Smooth muscle cell (in vitro differentiated cells): ENCODE measurements around the gene SIRPB2. TPM values are rescaled to one million over a fixed set of nuclear protein-coding genes. Genes with fewer than 3 reads are reported as not detected.
A peak's percentile ranks its signal among the peaks of the same experiment; 100 is the strongest.

Experiments
- DNase-seq: peaks from one replicate; lab custom pipeline; 2025; ENCODE audit not compliant: unreplicated experiment; lab: John Stamatoyannopoulos, UW
- H2AFZ ChIP-seq: fragments of 200-600 bp; sonication (generic); 2 replicates; pipeline ENCODE4 v1.6.0; 2016; ENCODE audit warnings: antibody characterized with exemption, low read depth, mild to moderate bottlenecking
- H3F3A ChIP-seq: fragments of 200-600 bp; sonication (generic); 2 replicates; pipeline ENCODE4 v1.6.0; 2017; ENCODE audit warnings: antibody characterized with exemption, low read depth
- H3K27ac ChIP-seq: fragments of 200-600 bp; sonication (generic); 2 replicates; pipeline ENCODE4 v1.5.1; 2016; ENCODE audit warnings: low read depth, mild to moderate bottlenecking
- H3K27me3 ChIP-seq: fragments of 200-600 bp; sonication (generic); 2 replicates; pipeline ENCODE4 v1.6.1; 2016; ENCODE audit warnings: low read depth, mild to moderate bottlenecking
- H3K36me3 ChIP-seq: fragments of 200-600 bp; sonication (generic); 2 replicates; pipeline ENCODE4 v1.5.1; 2016; ENCODE audit warnings: low read depth
- H3K4me1 ChIP-seq: fragments of 200-600 bp; sonication (generic); 2 replicates; pipeline ENCODE4 v1.5.1; 2016; ENCODE audit warnings: low read depth
- H3K4me2 ChIP-seq: fragments of 200-600 bp; sonication (generic); 2 replicates; pipeline ENCODE4 v1.6.0; 2016; ENCODE audit warnings: mild to moderate bottlenecking
- H3K4me3 ChIP-seq: fragments of 200-600 bp; sonication (generic); 2 replicates; pipeline ENCODE4 v1.5.1; 2016; ENCODE audit warnings: mild to moderate bottlenecking
- H3K79me2 ChIP-seq: fragments of 200-600 bp; sonication (generic); 2 replicates; pipeline ENCODE4 v1.6.0; 2016; ENCODE audit warnings: low read depth, mild to moderate bottlenecking
- H3K9ac ChIP-seq: fragments of 200-600 bp; sonication (generic); 2 replicates; pipeline ENCODE4 v1.6.0; 2016; ENCODE audit warnings: low read depth
- H3K9me3 ChIP-seq: fragments of 200-600 bp; sonication (generic); replicated peaks from 2 replicates; pipeline ENCODE4 v1.5.1; 2016; ENCODE audit warnings: low read depth
- H4K20me1 ChIP-seq: fragments of 200-600 bp; sonication (generic); 2 replicates; pipeline ENCODE4 v1.6.0; 2016; ENCODE audit warnings: low read depth
- CTCF ChIP-seq: fragments of 200-600 bp; sonication (generic); IDR thresholded peaks from 2 replicates; pipeline ENCODE4 v1.5.1; 2017; ENCODE audit warnings: borderline replicate concordance, mild to moderate bottlenecking, antibody characterized with exemption; ENCODE audit not compliant: insufficient read depth, poor library complexity, severe bottlenecking
- WGBS: methylation state at CpG from one replicate; pipeline ENCODE4 v1.1.7; 2016; ENCODE audit warnings: low lambda C conversion rate; 5-methylcytosine and 5-hydroxymethylcytosine counted together
- polyA plus RNA-seq: library from polyadenylated mRNA; unstranded; fragments of >200 nt; fragmentation: Nextera tagmentation; extraction: Ambion mirVana; gene quantifications from 2 replicates; pipeline ENCODE4 v1.2.1, GENCODE V29; 2016
- total RNA-seq: library from RNA; depleted of rRNA; stranded (reverse); fragments of >200 nt; gene quantifications from 2 replicates; pipeline ENCODE4 v1.2.3, GENCODE V29; 2014

SIRPB2 gene
- total and polyA plus RNA-seq, 2 experiments from 2014 or later: not detected

DNA sequence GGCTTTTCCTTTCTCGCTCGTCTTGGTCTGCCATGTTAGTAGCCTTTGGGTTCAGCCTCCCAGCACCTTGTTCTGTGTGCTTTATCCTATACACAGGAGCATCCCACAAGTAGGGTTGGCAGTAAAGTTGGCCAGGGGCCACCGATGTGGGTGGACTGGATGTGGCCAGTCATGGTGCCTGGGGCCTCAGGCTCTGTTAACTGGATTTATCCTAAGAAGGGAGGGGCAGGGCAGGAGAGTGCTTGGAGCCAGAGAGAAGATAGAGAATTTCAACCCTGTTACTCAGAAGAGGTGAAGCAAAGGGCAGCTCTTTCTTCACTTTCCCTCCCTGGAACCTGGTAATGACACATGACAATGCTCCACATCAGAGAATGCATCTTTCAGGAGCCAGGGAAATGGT is 14.1 kb upstream of the SIRPB2 start:
- Histone ChIP-seq H3K4me3 (no peak overlapping the region), H3K79me2 (no peaks in the 10 kb centered on the region), H3F3A (no peaks in the 10 kb centered on the region), H2AFZ (no peak overlapping the region), H4K20me1 (no peaks in the 10 kb centered on the region), H3K4me1 (no peaks in the 10 kb centered on the region), H3K27ac (no peak overlapping the region), H3K9ac (no peak overlapping the region), H3K4me2 (no peak overlapping the region), H3K9me3 (no peaks in the 10 kb centered on the region), H3K27me3 (peaks cover under 1% of the 10 kb centered on the region), H3K36me3 (no peaks in the 10 kb centered on the region)
- WGBS: 65% methylated on average over 3 of the region's 3 CpGs
- no peak for DNase-seq
- TF ChIP-seq CTCF: no peak

- 4% methylated on average over 8 of the region's 8 CpGs for WGBS
- H3K4me2 ChIP-seq: no peak overlapping the region
Observed at GRCh38 chr20:1503564-1504227, 12.5 kb upstream of the SIRPB2 start.

DNA sequence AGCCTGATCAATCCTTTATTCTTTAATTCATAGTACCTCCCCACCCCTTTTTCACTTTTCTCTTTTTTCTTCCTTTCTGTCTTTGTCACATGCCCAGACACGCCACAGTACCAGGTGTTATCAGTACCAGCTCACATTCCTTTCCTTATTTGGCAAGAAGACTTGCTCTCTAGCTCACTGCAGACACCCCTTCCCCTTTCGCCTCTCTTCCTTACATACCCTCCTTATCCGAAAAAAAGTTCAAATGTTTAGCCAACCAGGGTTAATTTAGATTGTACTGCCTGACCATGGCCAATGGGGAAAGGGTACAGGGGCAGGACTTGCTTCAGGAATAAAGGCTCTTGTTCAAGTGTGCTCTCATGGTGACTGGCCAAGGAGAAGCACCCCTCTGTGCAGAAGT is 9.3 kb upstream of the SIRPB2 start:
- Histone ChIP-seq H3K9ac (no peak overlapping the region), H3K4me3 (no peak overlapping the region), H3K4me1 (no peaks in the 10 kb centered on the region), H4K20me1 (no peaks in the 10 kb centered on the region), H3K27me3 (no peaks in the 10 kb centered on the region), H3K79me2 (no peaks in the 10 kb centered on the region), H3K4me2 (no peak overlapping the region), H3K27ac (no peak overlapping the region), H2AFZ (no peak overlapping the region), H3K36me3 (no peaks in the 10 kb centered on the region), H3F3A (no peaks in the 10 kb centered on the region), H3K9me3 (no peaks in the 10 kb centered on the region)
- no peak for DNase-seq
- no peak for TF ChIP-seq CTCF
- WGBS: 46% methylated on average over 3 of the region's 3 CpGs

More at GRCh38 chr20:1503564-1504227, 12.5 kb upstream of the SIRPB2 start:
- Histone ChIP-seq H3K27ac (no peak overlapping the region), H3K4me1 (no peaks in the 10 kb centered on the region), H3K9ac (no peak overlapping the region), H3K36me3 (no peaks in the 10 kb centered on the region), H4K20me1 (no peaks in the 10 kb centered on the region), H3K9me3 (no peaks in the 10 kb centered on the region), H3K4me3 (no peak overlapping the region), H3K27me3 (no peaks in the 10 kb centered on the region), H3F3A (no peaks in the 10 kb centered on the region), H3K79me2 (no peaks in the 10 kb centered on the region), H2AFZ (no peak overlapping the region)
- peak; percentile 14 for DNase-seq
- peak; percentile 83 for TF ChIP-seq CTCF
